H1 (cell line): Measurements from ENCODE around the gene SLCO6A1. TPM values are rescaled to one million over a fixed set of nuclear protein-coding genes. Genes with fewer than 3 reads are reported as not detected.

ENCODE experiments used
- CTCF ChIA-PET: fragments of 300-600 bp; sonication (Branson Sonifier 250); formaldehyde crosslinking; loops from one replicate; lab custom pipeline; 2021; ENCODE audit not compliant: partially characterized antibody; lab: Charles Lee
- POLR2A ChIA-PET: fragments of 300-600 bp; sonication (Branson Sonifier 250); formaldehyde crosslinking; loops from one replicate; lab custom pipeline; 2021; ENCODE audit warnings: inconsistent platforms; ENCODE audit not compliant: partially characterized antibody; lab: Charles Lee
- DNase-seq, 2 experiments: peaks; one replicate each; pipeline versions ENCODE4 v3.0.0 to v3.0.0-alpha.2; 2010 to 2022; ENCODE audit warnings: low spot score in 2 of 2, low read depth in 1 of 2, mixed read lengths in 1 of 2
- FAIRE-seq: peaks from 2 replicates; lab custom pipeline; 2011; peaks lifted over from hg19 to GRCh38; lab: Jason Lieb, UNC
- H2AFZ ChIP-seq: 2 replicates; pipeline ENCODE4 v1.8.1; 2012; ENCODE audit warnings: low read length, inconsistent platforms
- H2AK5ac ChIP-seq: 2 replicates; pipeline ENCODE4 v1.6.1; 2013; ENCODE audit warnings: low read depth, low read length
- H2BK120ac ChIP-seq: replicated peaks from 2 replicates; pipeline ENCODE3; 2013; ENCODE audit warnings: low read depth, low read length, inconsistent platforms
- H2BK12ac ChIP-seq: 2 replicates; pipeline ENCODE4 v1.6.1; 2013; ENCODE audit warnings: low read depth, low read length
- H2BK15ac ChIP-seq: 2 replicates; pipeline ENCODE4 v1.6.1; 2013; ENCODE audit warnings: low read length
- H2BK20ac ChIP-seq: 2 replicates; pipeline ENCODE4 v1.6.1; 2013; ENCODE audit warnings: low read length
- H2BK5ac ChIP-seq: 2 replicates; pipeline ENCODE4 v1.6.1; 2013; ENCODE audit warnings: low read depth, low read length
- H3K14ac ChIP-seq: 2 replicates; pipeline ENCODE4 v1.6.1; 2013; ENCODE audit warnings: inconsistent platforms; ENCODE audit not compliant: insufficient read length
- H3K18ac ChIP-seq: 2 replicates; pipeline ENCODE4 v1.6.1; 2013; ENCODE audit warnings: low read length; ENCODE audit errors: extremely low read depth
- H3K23ac ChIP-seq: 2 replicates; pipeline ENCODE4 v1.6.1; 2013; ENCODE audit warnings: inconsistent platforms; ENCODE audit not compliant: insufficient read length
- H3K23me2 ChIP-seq: 2 replicates; pipeline ENCODE4 v1.6.1; 2013; ENCODE audit warnings: low read depth, low read length
- H3K27ac ChIP-seq: 2 replicates; pipeline ENCODE4 v1.6.1; 2011; ENCODE audit warnings: low read depth, low read length, inconsistent platforms
- H3K27me3 ChIP-seq, 4 experiments: replicated peaks in 1 of 4; 1 replicate in 1 of 4; 2 replicates in 3 of 4; pipeline versions ENCODE4 v1.6.1 to v1.8.1; 2011 to 2013; ENCODE audit warnings: low read length in 3 of 4, mild to moderate bottlenecking in 3 of 4, inconsistent platforms in 2 of 4, mixed read lengths in 2 of 4, moderate library complexity in 1 of 4; ENCODE audit not compliant: control insufficient read depth in 3 of 4, insufficient read depth in 3 of 4; ENCODE audit errors: extremely low read depth in 1 of 4
- H3K36me3 ChIP-seq, 4 experiments: 2 replicates each; pipeline versions ENCODE4 v1.6.1 to v1.8.1; 2011 to 2013; ENCODE audit warnings: mild to moderate bottlenecking in 4 of 4, low read length in 3 of 4, moderate library complexity in 2 of 4, control low read depth in 1 of 4, inconsistent platforms in 1 of 4; ENCODE audit not compliant: insufficient read depth in 4 of 4, control insufficient read depth in 2 of 4
- H3K4ac ChIP-seq: replicated peaks from 2 replicates; pipeline ENCODE3; 2013; ENCODE audit warnings: low read length, low read depth, mixed read lengths, inconsistent platforms; ENCODE audit not compliant: insufficient read length
- H3K4me1 ChIP-seq, 4 experiments: replicated peaks in 1 of 4; 1 replicate in 1 of 4; 2 replicates in 3 of 4; pipeline versions ENCODE4 v1.6.1 to v1.8.1; 2011 to 2013; ENCODE audit warnings: low read length in 3 of 4, inconsistent platforms in 2 of 4, mixed read lengths in 1 of 4; ENCODE audit not compliant: insufficient read depth in 4 of 4, control insufficient read depth in 3 of 4
- H3K4me2 ChIP-seq, 2 experiments: 2 replicates each; pipeline versions ENCODE4 v1.6.1 to v1.8.1; 2011 to 2013; ENCODE audit warnings: low read depth in 2 of 2, low read length in 2 of 2, control low read depth in 1 of 2, inconsistent platforms in 1 of 2, mild to moderate bottlenecking in 1 of 2; ENCODE audit not compliant: insufficient read depth in 1 of 2
- H3K4me3 ChIP-seq, 4 experiments: fragments of 200-600, 300-600 bp in 1 of 4; sonication (generic), shearing (Covaris generic), sonication (Bioruptor Twin) in 1 of 4; 2 replicates each; pipeline versions ENCODE4 v1.5.1 to v1.8.1; 2011 to 2016; ENCODE audit warnings: low read length in 4 of 4, low read depth in 3 of 4, control low read depth in 2 of 4, inconsistent platforms in 2 of 4, mild to moderate bottlenecking in 2 of 4, mixed read lengths in 1 of 4, moderate library complexity in 1 of 4; ENCODE audit not compliant: insufficient read depth in 2 of 4; ENCODE audit errors: extremely low read depth in 1 of 4
- H3K56ac ChIP-seq: replicated peaks from 2 replicates; pipeline ENCODE3; 2013; ENCODE audit warnings: low read depth, mild to moderate bottlenecking, mixed read lengths, low read length, inconsistent platforms; ENCODE audit not compliant: insufficient read length
- H3K79me1 ChIP-seq: 2 replicates; pipeline ENCODE4 v1.6.1; 2013; ENCODE audit warnings: low read depth, low read length, control low read depth
- H3K79me2 ChIP-seq, 2 experiments: 2 replicates each; pipeline versions ENCODE4 v1.6.1 to v1.8.1; 2012 to 2013; ENCODE audit warnings: low read length in 2 of 2, mild to moderate bottlenecking in 2 of 2, inconsistent platforms in 1 of 2; ENCODE audit not compliant: insufficient read depth in 2 of 2, control insufficient read depth in 1 of 2
- H3K9ac ChIP-seq, 4 experiments: replicated peaks in 1 of 4; 1 replicate in 1 of 4; 2 replicates in 3 of 4; pipeline versions ENCODE4 v1.6.1 to v1.8.1; 2011 to 2013; ENCODE audit warnings: low read depth in 3 of 4, low read length in 3 of 4, control low read depth in 2 of 4, mild to moderate bottlenecking in 2 of 4, moderate library complexity in 2 of 4, inconsistent platforms in 1 of 4; ENCODE audit errors: extremely low read depth in 1 of 4
- H3K9me3 ChIP-seq, 2 experiments: 2 replicates each; pipeline versions ENCODE4 v1.6.1 to v1.8.1; 2012 to 2013; ENCODE audit warnings: mild to moderate bottlenecking in 2 of 2, moderate library complexity in 2 of 2, control low read depth in 1 of 2, inconsistent platforms in 1 of 2, low read depth in 1 of 2, low read length in 1 of 2, mixed read lengths in 1 of 2; ENCODE audit not compliant: insufficient read depth in 2 of 2
- H4K20me1 ChIP-seq, 2 experiments: replicated peaks in 1 of 2; 2 replicates each; pipeline versions ENCODE3 to v1.8.1; 2011 to 2013; ENCODE audit warnings: inconsistent platforms in 2 of 2, low read length in 2 of 2, mild to moderate bottlenecking in 1 of 2; ENCODE audit not compliant: insufficient read depth in 2 of 2, control insufficient read depth in 1 of 2
- H4K5ac ChIP-seq: 2 replicates; pipeline ENCODE4 v1.6.1; 2013; ENCODE audit warnings: low read length, low read depth, mixed read lengths, inconsistent platforms; ENCODE audit not compliant: insufficient read length
- H4K8ac ChIP-seq: 2 replicates; pipeline ENCODE4 v1.8.0; 2013; ENCODE audit warnings: mild to moderate bottlenecking, moderate library complexity, low read length, inconsistent platforms; ENCODE audit not compliant: insufficient read depth; ENCODE audit errors: extremely low read depth
- H4K91ac ChIP-seq: replicated peaks from 2 replicates; pipeline ENCODE3; 2013; ENCODE audit warnings: low read length, mixed read lengths, inconsistent platforms; ENCODE audit not compliant: insufficient read length
- ASH2L ChIP-seq: fragments of 200-600, 300-600 bp; sonication (generic); IDR thresholded peaks from one replicate; pipeline ENCODE4 v1.7.1; 2017; ENCODE audit warnings: low read length
- CHD2 ChIP-seq: IDR thresholded peaks from 2 replicates; pipeline ENCODE4 v1.6.1; 2012; ENCODE audit warnings: low read length, improper control_type of control experiment
- EP300 ChIP-seq, 2 experiments: IDR thresholded peaks; 1 replicate in 1 of 2; 2 replicates in 1 of 2; pipeline ENCODE4 v1.6.1; 2011 to 2012; ENCODE audit warnings: low read depth in 2 of 2, low read length in 2 of 2, mild to moderate bottlenecking in 2 of 2, borderline replicate concordance in 1 of 2, inconsistent platforms in 1 of 2, moderate library complexity in 1 of 2
- GABPA ChIP-seq: IDR thresholded peaks from 2 replicates; pipeline ENCODE4 v1.6.1; 2011; ENCODE audit warnings: mild to moderate bottlenecking, low read length, moderate library complexity, borderline replicate concordance; ENCODE audit not compliant: insufficient read depth
- HDAC2 ChIP-seq, 2 experiments: fragments of 300-600 bp in 1 of 2; sonication (generic) in 1 of 2; IDR thresholded peaks; 2 replicates each; pipeline ENCODE4 v1.6.1; 2011 to 2012; ENCODE audit warnings: low read depth in 2 of 2, low read length in 2 of 2, mild to moderate bottlenecking in 2 of 2, moderate library complexity in 2 of 2, borderline replicate concordance in 1 of 2, inconsistent platforms in 1 of 2
- HDAC6 ChIP-seq: IDR thresholded peaks from one replicate; pipeline ENCODE4 v1.7.1; 2012; ENCODE audit warnings: low read depth, mild to moderate bottlenecking, inconsistent platforms, low read length, moderate library complexity
- JUND ChIP-seq: IDR thresholded peaks from 2 replicates; pipeline ENCODE4 v1.6.1; 2011; ENCODE audit warnings: mild to moderate bottlenecking, improper control_type of control experiment, low read length
- POLR2AphosphoS5 ChIP-seq: IDR thresholded peaks from 2 replicates; pipeline ENCODE4 v1.6.1; 2011; ENCODE audit warnings: low read depth, low read length
- POU5F1 ChIP-seq: IDR thresholded peaks from 2 replicates; pipeline ENCODE4 v1.6.1; 2011; ENCODE audit warnings: low read depth, mild to moderate bottlenecking, low read length, moderate library complexity
- RAD21 ChIP-seq, 2 experiments: IDR thresholded peaks in 1 of 2; conservative IDR thresholded peaks in 1 of 2; 2 replicates each; pipeline ENCODE4 v1.6.1; 2011; ENCODE audit warnings: low read depth in 2 of 2, low read length in 2 of 2, improper control_type of control experiment in 1 of 2, inconsistent platforms in 1 of 2, mild to moderate bottlenecking in 1 of 2, moderate library complexity in 1 of 2
- SAP30 ChIP-seq: fragments of 300-600 bp; sonication (generic); IDR thresholded peaks from 2 replicates; pipeline ENCODE4 v1.7.1; 2012; ENCODE audit warnings: low read length, moderate library complexity, mild to moderate bottlenecking, inconsistent platforms; ENCODE audit not compliant: insufficient read depth, insufficient replicate concordance
- SP2 ChIP-seq: IDR thresholded peaks from 2 replicates; pipeline ENCODE4 v1.6.1; 2012; ENCODE audit warnings: mild to moderate bottlenecking, low read length, inconsistent platforms
- SP4 ChIP-seq: IDR thresholded peaks from 2 replicates; pipeline ENCODE4 v1.6.1; 2012; ENCODE audit warnings: low read length, inconsistent platforms
- TBP ChIP-seq: IDR thresholded peaks from 2 replicates; pipeline ENCODE4 v1.6.1; 2011; ENCODE audit warnings: low read depth, low read length, improper control_type of control experiment
- WGBS, 2 experiments: shearing (Covaris generic) in 1 of 2; methylation state at CpG; one replicate each; pipeline versions ENCODE4 v1.1.6 to v1.1.7; 2013 to 2015; ENCODE audit warnings: low lambda C conversion rate in 2 of 2, mixed read lengths in 2 of 2, inconsistent platforms in 1 of 2, low coverage in 1 of 2, missing lambda C conversion rate in 1 of 2; ENCODE audit not compliant: insufficient replicate concordance in 2 of 2, insufficient coverage in 1 of 2, insufficient read length in 1 of 2; ENCODE audit errors: extremely low coverage in 1 of 2, missing lambda C conversion rate in 1 of 2; 5-methylcytosine and 5-hydroxymethylcytosine counted together
- polyA plus RNA-seq, 7 experiments: library from polyadenylated mRNA; depleted of rRNA in 3 of 7; stranded (reverse) in 5 of 7; unstranded in 2 of 7; fragments of >200 nt in 5 of 7; fragments of 200-250 nt in 2 of 7; gene quantifications; 1 replicate in 5 of 7; 2 replicates in 1 of 7; 4 replicates in 1 of 7; pipeline versions ENCODE4 v1.2.1 to v1.2.3, GENCODE V29; 2011 to 2013; ENCODE audit warnings: missing spikeins in 2 of 7, mixed read lengths in 2 of 7
- total RNA-seq: library from RNA; stranded (reverse); fragmentation: NEBNext Ultra II Directional; extraction: Animal tissue kit (Norgen Biotek cat#: 25700); gene quantifications from 2 replicates; pipeline ENCODE4 v1.2.1, GENCODE V29; 2021

SLCO6A1 gene
- total and polyA plus RNA-seq, 2 of the 8 experiments (the other 6 are each of a cell fraction or from before 2014, with no cell fraction given): 0.06 to 0.56 TPM

- H2AFZ ChIP-seq: no peak overlapping the region
- H3K4me2 ChIP-seq: no peak overlapping the region
- no peak overlapping the region for H3K4me3 ChIP-seq
- no peak overlapping the region for H2BK12ac ChIP-seq
- H2BK15ac ChIP-seq: no peak overlapping the region
- no peak overlapping the region for H2BK20ac ChIP-seq
- H3K23me2 ChIP-seq: no peaks in the 10 kb centered on the region
- H4K5ac ChIP-seq: no peak overlapping the region
- no peaks in the 10 kb centered on the region for H4K20me1 ChIP-seq
- H4K8ac ChIP-seq: no peak overlapping the region
- H3K56ac ChIP-seq: no peak overlapping the region
- no peaks in the 10 kb centered on the region for H3K36me3 ChIP-seq
- ChIA-PET POLR2A (no interaction called here), CTCF (interaction anchor here (0.7 to 2.3 kb wide), 3 partner anchors 15 to 439 kb away, joined by 3 to 8 read pairs (median 3); no protein-coding TSS in a partner anchor)
- no peak overlapping the region for H3K4ac ChIP-seq
- H3K14ac ChIP-seq: no peak overlapping the region
- no peak overlapping the region for H3K23ac ChIP-seq
- no peak overlapping the region for H4K91ac ChIP-seq
- H3K9me3 ChIP-seq: peaks cover 0 to 3% of the 10 kb centered on the region in 2 experiments; a peak in 1 of 4 replicates
- H3K79me2 ChIP-seq: no peaks in the 10 kb centered on the region
- H3K4me1 ChIP-seq: no peaks in the 10 kb centered on the region
- no peaks in the 10 kb centered on the region for H3K79me1 ChIP-seq
- H2BK5ac ChIP-seq: no peak overlapping the region
- FAIRE-seq: no peak
- no peak overlapping the region for H3K27ac ChIP-seq
- no peak overlapping the region for H3K18ac ChIP-seq
- H3K27me3 ChIP-seq: no peaks in the 10 kb centered on the region
- no peak overlapping the region for H2AK5ac ChIP-seq
- WGBS, 2 experiments: 64% methylated on average over 2 of the region's 2 CpGs; no CpG with 5 or more reads in 1 of the 2 experiments
- no peak overlapping the region; a peak in 1 of 7 replicates for H3K9ac ChIP-seq
- H2BK120ac ChIP-seq: no peak overlapping the region
- DNase-seq: no peak
- TF ChIP-seq CHD2: no peak
- TF ChIP-seq JUND: no peak
- TF ChIP-seq POLR2AphosphoS5: no peak
- no peak for TF ChIP-seq SP4
- TF ChIP-seq GABPA: no peak
- TF ChIP-seq HDAC2 (IDR thresholded peaks at IDR 0.05; ENCODE audit: borderline replicate concordance in 1 of 2, low read depth in 2 of 2, low read length in 2 of 2): no peak
- no peak for TF ChIP-seq EP300 (IDR thresholded peaks at IDR 0.05; ENCODE audit: borderline replicate concordance in 1 of 2, low read depth in 2 of 2, low read length in 2 of 2)
- no peak for TF ChIP-seq HDAC6
- TF ChIP-seq ASH2L: no peak
- no peak for TF ChIP-seq POU5F1
- no peak for TF ChIP-seq RAD21 (IDR thresholded peaks at IDR 0.05 in 1 of 2, conservative IDR thresholded peaks at IDR 0.05 in 1 of 2; ENCODE audit: low read depth in 2 of 2, low read length in 2 of 2)
- TF ChIP-seq SP2: no peak
- TF ChIP-seq SAP30: no peak
- no peak for TF ChIP-seq TBP
Measured at GRCh38 chr5:102433473-102433872, 65.3 kb downstream of the SLCO6A1 start.
